ENCODE measurements around the gene TUBG2. TPM values are rescaled to one million over a fixed set of nuclear protein-coding genes. Genes with fewer than 3 reads are reported as not detected.

The TUBG2 gene
- total RNA-seq, 2 donors from 2014 or later, result 36.8 to 57.7 TPM

DNA sequence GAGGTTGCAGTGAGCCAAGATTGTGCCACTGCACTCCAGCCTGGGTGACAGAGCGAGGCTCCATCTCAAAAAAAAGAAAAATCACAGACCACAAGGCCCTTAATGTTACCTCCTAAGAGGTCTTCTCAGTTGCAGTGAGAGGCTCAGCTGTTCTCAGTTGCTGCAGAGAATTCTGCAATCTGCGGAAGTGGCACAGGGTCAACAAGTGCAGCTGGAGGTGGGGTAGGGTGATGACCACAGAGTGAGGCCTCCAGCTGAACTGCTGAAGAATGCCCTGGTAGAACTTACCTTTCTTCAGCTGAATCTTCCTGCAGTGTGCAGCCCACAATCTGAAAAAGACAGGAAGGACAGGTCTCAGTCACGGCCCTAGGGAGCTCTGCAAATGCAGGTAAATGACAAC lies 49.5 kb downstream of the TUBG2 start:
- H3K27ac ChIP-seq, result no peak overlapping the region
- no peaks in the 10 kb centered on the region for H3K9me3 ChIP-seq
- TF ChIP-seq POLR2AphosphoS5 (IDR thresholded peaks at IDR 0.05) (no peak), POLR2A (IDR thresholded peaks at IDR 0.05) (no peak)
- TF ChIP-seq, protein P1, sequence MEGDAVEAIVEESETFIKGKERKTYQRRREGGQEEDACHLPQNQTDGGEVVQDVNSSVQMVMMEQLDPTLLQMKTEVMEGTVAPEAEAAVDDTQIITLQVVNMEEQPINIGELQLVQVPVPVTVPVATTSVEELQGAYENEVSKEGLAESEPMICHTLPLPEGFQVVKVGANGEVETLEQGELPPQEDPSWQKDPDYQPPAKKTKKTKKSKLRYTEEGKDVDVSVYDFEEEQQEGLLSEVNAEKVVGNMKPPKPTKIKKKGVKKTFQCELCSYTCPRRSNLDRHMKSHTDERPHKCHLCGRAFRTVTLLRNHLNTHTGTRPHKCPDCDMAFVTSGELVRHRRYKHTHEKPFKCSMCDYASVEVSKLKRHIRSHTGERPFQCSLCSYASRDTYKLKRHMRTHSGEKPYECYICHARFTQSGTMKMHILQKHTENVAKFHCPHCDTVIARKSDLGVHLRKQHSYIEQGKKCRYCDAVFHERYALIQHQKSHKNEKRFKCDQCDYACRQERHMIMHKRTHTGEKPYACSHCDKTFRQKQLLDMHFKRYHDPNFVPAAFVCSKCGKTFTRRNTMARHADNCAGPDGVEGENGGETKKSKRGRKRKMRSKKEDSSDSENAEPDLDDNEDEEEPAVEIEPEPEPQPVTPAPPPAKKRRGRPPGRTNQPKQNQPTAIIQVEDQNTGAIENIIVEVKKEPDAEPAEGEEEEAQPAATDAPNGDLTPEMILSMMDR (IDR thresholded peaks at IDR 0.05), result no peak
- no peaks in the 10 kb centered on the region for H3K27me3 ChIP-seq (replicated peaks; ENCODE audit: insufficient read depth)
- no peak for DNase-seq (ENCODE audit: low spot score)
- intact Hi-C loops (cut with DNase I), result no loop called here
- H3K4me3 ChIP-seq, result no peak overlapping the region
- peaks cover 27 to 37% of the 10 kb centered on the region in 2 donors for H3K36me3 ChIP-seq
- no peaks in the 10 kb centered on the region for H3K4me1 ChIP-seq (replicated peaks)
- 93% methylated on average over 3 of the region's 3 CpGs for WGBS

DNA sequence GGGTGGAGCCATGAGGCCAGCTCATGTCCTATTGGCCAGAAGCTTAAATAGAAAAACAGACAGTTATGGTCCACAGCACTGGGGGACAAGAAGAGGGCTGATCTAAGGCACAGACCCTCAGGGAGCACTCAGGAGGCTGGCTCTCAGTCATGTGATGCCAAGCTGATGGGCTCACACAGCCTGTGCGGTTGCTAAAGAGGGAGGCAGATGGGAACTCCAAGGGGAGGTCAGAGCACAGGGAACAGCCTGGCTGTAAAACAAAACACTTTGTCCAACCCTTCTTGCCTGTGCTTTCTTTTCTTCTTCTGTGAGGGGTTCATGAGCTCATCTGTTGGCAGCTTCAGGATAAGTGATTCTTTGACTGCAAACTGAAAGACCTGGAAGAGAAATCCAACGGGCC lies 50.5 kb downstream of the TUBG2 start:
- Histone ChIP-seq H3K4me1 (replicated peaks) (no peaks in the 10 kb centered on the region), H3K27ac (no peak overlapping the region), H3K27me3 (replicated peaks; ENCODE audit: insufficient read depth) (no peaks in the 10 kb centered on the region), H3K36me3 (peaks cover 27 to 37% of the 10 kb centered on the region in 2 donors), H3K9me3 (no peaks in the 10 kb centered on the region), H3K4me3 (no peak overlapping the region)
- no peak for DNase-seq (ENCODE audit: low spot score)
- intact Hi-C loops (cut with DNase I), result no loop called here
- WGBS, result 64% methylated on average over 2 of the region's 2 CpGs
- TF ChIP-seq POLR2A (IDR thresholded peaks at IDR 0.05) (no peak), POLR2AphosphoS5 (IDR thresholded peaks at IDR 0.05) (no peak)

Small RNA genes within 50 kb of the gene (microRNA-seq; reads per million reads assigned to microRNA genes)
- 0.42 reads per million for gene MIR6780A

Small RNA genes within 50 kb of the gene (small RNA-seq; reads per million reads assigned to genes)
- 0 to 0.28 reads per million in 2 donors for gene MIR6780A

Other genes starting within 250 kb of the TUBG2 start
- 100 to 1,000 TPM; 214 to 220 TPM for gene CAVIN1, start 236.0 kb upstream of the TUBG2 start, total RNA-seq
- 10 to 100 TPM; 78.0 to 80.3 TPM for gene ATP6V0A1, start 200.4 kb upstream of the TUBG2 start, total RNA-seq
- 100 to 1,000 TPM in 1 of 2 donors, 10 to 100 TPM in 1; 81.5 to 123 TPM for gene NAGLU, start 123.0 kb upstream of the TUBG2 start, total RNA-seq
- gene HSD17B1, start 106.4 kb upstream of the TUBG2 start, total RNA-seq, result 10 to 100 TPM in 1 of 2 donors, 1 to 10 TPM in 1; 4.1 to 16.2 TPM
- gene COASY, start 97.1 kb upstream of the TUBG2 start, total RNA-seq, result 10 to 100 TPM; 52.6 to 80.5 TPM
- 10 to 100 TPM; 28.1 to 52.3 TPM for gene MLX, start 92.2 kb upstream of the TUBG2 start, total RNA-seq
- gene PSMC3IP, start 81.6 kb upstream of the TUBG2 start, total RNA-seq, result 10 to 100 TPM in 1 of 2 donors, 1 to 10 TPM in 1; 2.9 to 11.2 TPM
- 100 to 1,000 TPM in 1 of 2 donors, 10 to 100 TPM in 1; 92.8 to 126 TPM for gene RETREG3, start 49.9 kb upstream of the TUBG2 start, total RNA-seq
- 10 to 100 TPM; 38.7 to 78.4 TPM for gene TUBG1, start 49.6 kb upstream of the TUBG2 start, total RNA-seq
- 100 to 1,000 TPM in 1 of 2 donors, 10 to 100 TPM in 1; 87.4 to 102 TPM for gene PLEKHH3, start 17.7 kb downstream of the TUBG2 start, total RNA-seq
- gene CCR10, start 22.6 kb downstream of the TUBG2 start, total RNA-seq, result 1 to 10 TPM; 1.2 to 10.0 TPM
- 1 to 10 TPM; 1.9 to 9.9 TPM for gene CNTNAP1, start 23.2 kb downstream of the TUBG2 start, total RNA-seq
- gene EZH1, start 85.8 kb downstream of the TUBG2 start, total RNA-seq, result 10 to 100 TPM; 28.5 to 61.2 TPM
- 10 to 100 TPM; 16.3 TPM for gene RAMP2, start 101.9 kb downstream of the TUBG2 start, total RNA-seq
- 10 to 100 TPM; 57.4 to 91.8 TPM for gene VPS25, start 114.2 kb downstream of the TUBG2 start, total RNA-seq
- 10 to 100 TPM; 24.7 to 28.9 TPM for gene WNK4, start 121.3 kb downstream of the TUBG2 start, total RNA-seq
- gene COA3, start 139.4 kb downstream of the TUBG2 start, total RNA-seq, result 100 to 1,000 TPM in 1 of 2 donors, 10 to 100 TPM in 1; 70.4 to 167 TPM
- gene CNTD1, start 139.6 kb downstream of the TUBG2 start, total RNA-seq, result 1 to 10 TPM; 1.4 to 7.7 TPM
- 100 to 1,000 TPM in 1 of 2 donors, 10 to 100 TPM in 1; 93.9 to 139 TPM for gene BECN1, start 165.0 kb downstream of the TUBG2 start, total RNA-seq
- gene PSME3, start 174.1 kb downstream of the TUBG2 start, total RNA-seq, result 10 to 100 TPM; 68.5 to 71.1 TPM
- 1 to 10 TPM in 1 of 2 donors, under 1 TPM in 1; 0.27 to 4.9 TPM for gene AOC2, start 185.3 kb downstream of the TUBG2 start, total RNA-seq
- 10 to 100 TPM; 20.7 to 57.7 TPM for gene AOC3, start 191.9 kb downstream of the TUBG2 start, total RNA-seq
- not detected for gene G6PC1, start 241.5 kb downstream of the TUBG2 start, total RNA-seq

All from prostate gland (tissue), 2 donors.